GDM1 (cell line): ENCODE measurements around the gene FAU.

ENCODE experiments used
- DNase-seq: peaks from one replicate; lab custom pipeline; 2025; lab: John Stamatoyannopoulos, UW

FAU gene

GRCh38 chr11:65107078-65107477 lies 14.9 kb downstream of the FAU start:
- DNase-seq = no peak

- DNase-seq = no peak
These were observed 17.3 kb downstream of the FAU start for GRCh38 chr11:65104628-65105027.

GRCh38 chr11:65103476-65103875 lies 18.5 kb downstream of the FAU start:
- no peak for DNase-seq

GRCh38 chr11:65102142-65103095 lies 19.5 kb downstream of the FAU start:
- DNase-seq = no peak

- DNase-seq = no peak
These were observed 21.1 kb downstream of the FAU start for GRCh38 chr11:65100674-65101350.

- no peak for DNase-seq
These were observed 25.0 kb downstream of the FAU start for GRCh38 chr11:65096926-65097325.

- peak; percentile 74 for DNase-seq
These were observed 25.7 kb downstream of the FAU start, which contains the start of gene VPS51 for GRCh38 chr11:65095974-65096806. TSS of gene VPS51 (plus strand) at chr11:65096214. CDS start at chr11:65096251, 37 bp downstream.

- no peak for DNase-seq
These were observed 26.5 kb downstream of the FAU start for GRCh38 chr11:65095427-65095826.

GRCh38 chr11:65090628-65091027 lies 31.3 kb downstream of the FAU start:
- DNase-seq = no peak

- DNase-seq = no peak
These were observed 32.3 kb downstream of the FAU start for GRCh38 chr11:65089621-65090020.

GRCh38 chr11:65087827-65088226 lies 34.1 kb downstream of the FAU start:
- DNase-seq = no peak

- no peak for DNase-seq
These were observed 34.7 kb downstream of the FAU start for GRCh38 chr11:65087216-65087615.

GRCh38 chr11:65086809-65087208 lies 35.1 kb downstream of the FAU start:
- DNase-seq = no peak

GRCh38 chr11:65085446-65085845 lies 36.5 kb downstream of the FAU start:
- DNase-seq = no peak

- no peak for DNase-seq
These were observed 37.1 kb downstream of the FAU start for GRCh38 chr11:65084598-65085375.

GRCh38 chr11:65083834-65084597 lies 37.9 kb downstream of the FAU start, which contains the start of the genes CDCA5 and ZFPL1:
TSS of gene CDCA5 (minus strand) at chr11:65084040. CDS start at chr11:65083978, 62 bp downstream.
TSS of gene ZFPL1 (plus strand) at chr11:65084222. CDS start at chr11:65084699, 477 bp downstream.
- peak; percentile 93 for DNase-seq

GRCh38 chr11:65083134-65083833 lies 38.6 kb downstream of the FAU start:
- no peak for DNase-seq

- DNase-seq = no peak
These were observed 43.1 kb downstream of the FAU start for GRCh38 chr11:65078786-65079342.

GRCh38 chr11:65078151-65078550 lies 43.8 kb downstream of the FAU start:
- peak; percentile 49 for DNase-seq
